Ovary (tissue), 3 donors: ENCODE data around the gene CAMSAP1.

Experiments used
- CTCF ChIP-seq, 3 donors: fragments of 450-650 bp in 2 of 3; fragments of 200-600 bp in 1 of 3; IDR thresholded peaks; one replicate each; pipeline versions ENCODE4 v1.5.1 to v1.8.0; 2016 to 2022; ENCODE audit warnings: antibody characterized with exemption in 3 of 3, mild to moderate bottlenecking in 1 of 3
- EP300 ChIP-seq: sonication (generic); formaldehyde crosslinking; IDR thresholded peaks from one replicate; pipeline ENCODE4 v1.6.1; 2017; ENCODE audit warnings: antibody characterized with exemption
- POLR2A ChIP-seq: fragments of 450-650 bp; IDR thresholded peaks from one replicate; pipeline ENCODE4 v1.6.1; 2017; ENCODE audit warnings: antibody characterized with exemption, mild to moderate bottlenecking, moderate library complexity
- donor health status: DM: no; HTN: no; CAD: no.

- TF ChIP-seq POLR2A (no peak), CTCF (IDR thresholded peaks at IDR 0.05) (no peak), EP300 (no peak)
These were observed 119.4 kb downstream of the CAMSAP1 start for GRCh38 chr9:135787776-135788575.
